ENCODE results near the gene PPP1R36.
"Not testable (repeated sequence)": the region's sequence is repeated elsewhere in the genome, so short reads cannot be mapped to it uniquely, and the experiment has no call there.

PPP1R36 gene, protein sequence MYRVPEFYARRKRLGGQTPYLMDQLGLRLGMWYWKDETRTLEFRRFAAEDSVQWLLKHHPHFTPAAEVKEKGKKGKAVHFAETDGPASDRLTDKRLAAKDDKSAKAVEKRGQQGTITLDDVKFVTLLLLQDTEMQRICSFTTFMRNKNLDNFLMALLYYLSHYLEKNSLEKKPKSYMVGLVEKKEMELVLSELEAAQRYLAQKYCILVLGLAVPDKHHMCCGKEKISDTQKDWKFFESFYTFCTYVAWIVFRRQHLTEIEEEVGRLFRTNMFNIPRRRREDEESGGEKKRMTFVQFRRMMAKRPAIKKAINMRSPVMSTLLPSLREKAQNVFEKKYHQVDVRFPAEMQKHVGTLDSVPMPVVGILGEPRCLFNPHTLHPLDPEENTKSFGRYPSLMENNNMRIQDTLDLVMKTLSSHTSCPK

GRCh38 chr14:64549791-64550620 is at the start of gene PPP1R36:
PPP1R36 (plus strand) TSS chr14:64549961; CDS start chr14:64549998, 37 bp downstream.
- FAIRE-seq, result no peak

GRCh38 chr14:64500088-64500487 is 49.7 kb upstream of the PPP1R36 start:
- FAIRE-seq, result no peak

DNA sequence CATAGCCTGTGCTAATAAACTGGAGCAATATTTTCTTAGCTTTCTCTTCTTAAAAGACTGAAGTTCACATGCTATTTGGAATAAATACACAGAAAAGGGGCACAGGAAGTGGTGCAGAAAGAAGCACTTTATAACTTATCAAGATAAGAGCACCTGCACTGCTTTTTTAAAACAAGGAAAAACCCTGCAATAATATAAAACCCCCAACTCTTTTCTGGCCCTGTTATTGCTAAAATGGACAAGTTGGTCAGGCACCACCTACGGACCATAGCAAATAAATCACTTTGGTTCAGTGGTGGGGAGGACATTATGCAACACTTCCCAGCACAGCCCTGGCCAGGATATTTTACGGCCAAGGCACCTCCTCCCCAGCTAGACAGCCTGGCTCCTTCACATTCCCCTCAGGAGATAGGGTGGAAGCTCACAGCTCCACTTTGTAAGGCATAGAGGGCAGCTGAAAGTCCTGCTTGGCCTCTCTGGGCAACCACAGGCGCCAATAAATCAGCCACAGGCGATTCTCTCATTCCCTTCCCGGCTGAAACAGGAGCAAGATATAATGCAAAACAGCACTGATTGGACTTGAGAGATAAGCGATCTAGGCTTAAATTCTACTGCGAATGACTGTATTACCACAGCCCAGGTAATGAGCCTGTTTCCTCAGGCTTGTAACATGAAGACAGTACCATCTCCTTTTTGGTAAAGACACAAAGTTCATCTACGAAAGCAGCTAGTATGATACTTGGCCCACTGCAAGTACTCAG is 48.2 kb upstream of the PPP1R36 start:
- FAIRE-seq, result no peak

- FAIRE-seq, result no peak
Measured at GRCh38 chr14:64502456-64502855, 47.3 kb upstream of the PPP1R36 start.

- FAIRE-seq, result no peak
Measured at GRCh38 chr14:64502887-64503433, 46.8 kb upstream of the PPP1R36 start.

DNA sequence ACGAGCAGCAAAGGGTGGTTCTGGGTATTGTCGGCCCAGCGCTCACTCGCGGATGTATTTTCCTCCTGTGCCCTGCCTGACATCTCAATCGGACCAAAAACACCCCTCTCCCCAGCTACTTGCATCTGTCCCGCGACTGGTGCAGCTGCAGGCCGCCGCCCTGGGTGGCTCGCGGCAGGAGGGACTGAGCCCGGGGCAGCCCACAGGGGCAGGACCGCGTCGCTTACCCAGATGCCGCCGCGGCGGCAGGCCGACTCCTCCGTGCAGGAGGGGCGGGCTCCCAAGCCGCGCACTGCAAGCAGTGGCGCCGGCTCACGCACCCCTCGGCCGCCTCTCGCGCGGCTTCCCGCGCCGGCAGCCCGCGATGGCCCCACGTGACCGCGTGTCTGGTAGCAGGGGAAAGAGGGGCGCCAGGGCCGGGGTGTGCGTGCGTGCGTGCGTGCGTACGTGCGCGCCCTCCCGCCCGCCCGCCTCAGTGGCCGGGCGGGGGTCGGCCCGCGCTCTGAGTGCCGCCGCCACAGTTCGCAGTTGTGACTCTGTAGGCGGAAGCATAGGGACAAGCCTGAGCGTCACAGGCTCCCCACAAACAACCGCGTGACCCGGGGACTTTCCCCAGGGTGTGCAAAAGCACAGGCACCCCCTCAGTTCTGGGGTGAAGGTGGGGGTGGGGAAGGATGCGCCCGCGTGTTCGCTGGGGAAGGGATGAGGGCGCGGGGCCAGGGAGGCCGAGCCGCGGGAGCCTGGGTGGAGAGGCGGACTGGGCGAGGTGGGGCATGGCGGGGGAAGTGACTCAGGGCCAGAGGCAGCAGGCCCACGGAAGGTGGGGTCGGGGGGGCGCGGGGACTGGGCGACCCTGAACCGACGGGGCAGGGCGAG is 46.1 kb upstream of the PPP1R36 start, which contains the start of gene ZBTB25:
Gene ZBTB25, minus strand, starts transcription at position 405 of the 876 bp plus-strand sequence. CDS start 13,305 bp downstream, outside the sequence.
- FAIRE-seq, result no peak

- FAIRE-seq, result no peak
Measured at GRCh38 chr14:64504310-64504896, 45.4 kb upstream of the PPP1R36 start, which contains the start of gene ZBTB1. ZBTB1 (plus strand) TSS chr14:64504770; CDS start chr14:64521505, 16,735 bp downstream.

GRCh38 chr14:64504897-64505794 is 44.6 kb upstream of the PPP1R36 start:
- FAIRE-seq, result no peak

GRCh38 chr14:64506721-64507120 is 43.0 kb upstream of the PPP1R36 start:
- no peak for FAIRE-seq

DNA sequence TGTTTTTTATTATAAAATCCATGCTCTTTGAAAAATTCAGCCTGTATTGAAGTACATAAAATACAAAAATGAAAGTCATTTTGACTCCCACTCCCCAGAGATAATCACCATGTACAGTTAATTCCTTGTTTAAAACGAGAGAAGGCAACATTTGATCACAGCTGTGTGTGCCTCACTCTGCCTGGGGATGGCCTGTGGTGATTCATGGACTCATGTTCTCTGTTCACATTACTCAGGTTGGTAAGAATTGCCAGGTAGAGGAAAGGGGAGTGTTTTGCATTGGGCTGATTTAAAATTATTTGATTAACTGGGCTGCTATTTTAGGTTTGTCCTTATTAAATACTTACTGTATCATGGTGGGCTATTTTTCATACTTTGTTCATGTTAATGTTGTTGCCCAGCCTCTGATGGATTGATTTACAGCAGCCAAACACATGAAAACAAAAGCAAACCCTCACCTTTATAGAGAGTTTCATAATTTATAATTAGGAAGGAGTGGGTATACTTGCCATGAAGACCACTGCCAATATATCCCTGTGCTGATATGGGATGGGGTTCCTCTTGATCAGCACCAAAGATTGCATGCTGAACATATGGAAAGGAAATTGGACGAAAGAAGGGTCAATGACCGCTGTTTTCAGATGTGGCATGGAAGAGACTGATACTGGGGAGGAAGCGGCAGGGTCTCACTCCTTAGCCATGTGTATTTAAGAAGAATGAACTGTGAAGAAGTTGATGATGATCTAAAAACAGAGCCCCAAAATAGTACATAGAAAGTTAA is 42.2 kb upstream of the PPP1R36 start:
- no peak for FAIRE-seq

- FAIRE-seq, result no peak
Measured at GRCh38 chr14:64508215-64508776, 41.5 kb upstream of the PPP1R36 start.

DNA sequence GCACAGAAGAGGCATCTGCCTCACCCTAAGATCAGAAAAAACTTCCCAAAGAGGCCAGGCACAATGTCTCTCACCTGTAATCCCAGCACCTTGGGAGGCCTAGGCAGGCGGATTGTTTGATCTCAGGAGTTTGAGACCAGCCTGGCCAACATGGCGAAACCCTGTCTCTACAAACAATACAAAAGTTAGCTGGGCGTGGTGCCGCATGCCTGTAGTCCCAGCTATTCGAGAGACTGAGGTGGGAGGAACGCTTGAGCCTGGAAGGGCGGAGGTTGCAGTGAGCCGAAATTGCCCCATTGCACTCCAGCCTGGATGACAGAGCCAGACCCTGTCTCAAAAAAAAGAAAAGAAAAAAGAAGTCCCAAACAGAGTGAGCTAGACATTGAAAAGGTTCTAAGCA is 40.7 kb upstream of the PPP1R36 start:
- no peak for FAIRE-seq

DNA sequence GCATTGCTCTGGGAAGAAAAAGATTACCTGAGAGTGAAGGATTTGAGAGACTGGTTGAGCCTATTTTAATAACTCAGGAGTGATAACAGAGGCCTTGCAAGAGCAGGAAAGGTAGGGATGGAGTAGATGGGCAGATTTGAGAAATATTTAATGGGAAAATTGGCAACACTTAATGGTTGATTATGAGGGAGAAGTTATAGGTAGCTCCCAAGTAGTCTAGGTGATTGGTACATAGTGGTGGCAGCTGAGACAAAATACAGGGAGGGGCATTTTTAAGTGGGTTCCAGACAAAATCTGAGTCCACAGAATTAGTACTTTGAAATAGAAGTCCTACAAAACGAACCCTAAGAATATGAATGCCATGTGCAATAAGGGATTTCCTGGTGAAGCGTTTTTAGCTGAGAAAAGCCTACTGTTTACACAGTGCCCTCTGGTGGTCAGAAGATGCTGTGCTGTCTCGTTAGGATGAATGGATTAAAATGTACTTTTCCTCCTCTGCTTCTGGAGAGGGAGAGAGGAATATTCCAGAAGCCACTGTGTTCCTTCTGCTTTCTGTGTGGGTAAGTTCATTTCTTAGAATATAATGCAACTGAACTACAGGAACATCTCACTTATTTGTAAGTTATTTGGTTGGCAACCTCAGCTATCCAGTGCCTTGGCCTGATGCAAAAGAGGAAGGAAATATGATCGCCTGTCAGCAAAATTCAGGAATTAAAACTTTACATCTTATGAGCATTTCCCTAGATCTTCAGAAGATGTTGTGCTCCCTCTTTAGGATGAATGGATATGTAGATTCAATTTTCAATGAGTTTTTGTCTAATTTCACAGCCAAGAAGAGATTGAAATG is 38.7 kb upstream of the PPP1R36 start:
- FAIRE-seq, result peak; percentile 72

- FAIRE-seq, result no peak
Measured at GRCh38 chr14:64513271-64513670, 36.5 kb upstream of the PPP1R36 start.

DNA sequence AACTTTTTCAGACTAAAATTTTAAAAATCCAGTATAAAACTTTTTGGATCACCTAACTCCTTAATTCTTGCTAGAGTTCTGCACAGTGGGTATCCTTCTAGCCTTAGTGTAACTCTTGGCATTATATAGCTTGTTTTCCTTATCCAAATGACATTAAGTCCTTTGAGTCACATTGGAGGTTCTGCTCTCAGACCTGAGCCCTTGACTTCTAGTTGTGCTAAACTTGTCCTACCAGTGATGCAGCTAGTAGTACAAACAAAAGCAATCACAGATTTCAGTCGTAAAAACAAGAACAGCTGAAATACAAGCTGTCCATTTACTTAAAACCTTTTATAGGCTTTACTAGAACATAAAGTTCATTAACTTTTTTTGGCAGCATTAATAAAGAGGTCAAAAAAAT is 34.7 kb upstream of the PPP1R36 start:
- FAIRE-seq, result no peak

DNA sequence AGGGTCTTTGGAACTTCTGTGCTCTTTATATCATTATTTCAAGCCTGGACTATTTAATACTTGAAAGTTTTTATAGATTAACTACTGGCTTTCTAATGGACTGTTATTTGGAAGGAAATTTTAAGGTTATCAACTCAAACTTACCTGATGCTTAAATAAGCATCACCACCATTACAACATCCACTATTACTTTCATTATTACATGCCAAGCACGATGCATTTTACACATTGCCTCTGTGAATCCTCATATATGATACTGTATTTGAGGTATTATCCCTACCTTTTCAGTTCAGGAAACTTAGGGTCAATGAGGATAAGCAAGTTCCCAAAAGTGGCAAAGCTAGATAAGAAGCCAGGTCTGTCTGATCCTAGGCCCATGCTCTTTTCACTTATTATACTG is 32.8 kb upstream of the PPP1R36 start:
- no peak for FAIRE-seq

GRCh38 chr14:64517667-64518066 is 32.1 kb upstream of the PPP1R36 start:
- not testable (repeated sequence) for FAIRE-seq

- no peak for FAIRE-seq
Measured at GRCh38 chr14:64518229-64518628, 31.5 kb upstream of the PPP1R36 start.

All from TTC549 (cell line).